Measurements from ENCODE around the gene SMAP2. TPM values are rescaled to one million over a fixed set of nuclear protein-coding genes. Genes with fewer than 3 reads are reported as not detected.

The SMAP2 gene
- total and polyA plus RNA-seq, 2 donors (not counting 3 experiments of a cell fraction or from before 2014, with no cell fraction given): 8.0 to 11.1 TPM

DNA sequence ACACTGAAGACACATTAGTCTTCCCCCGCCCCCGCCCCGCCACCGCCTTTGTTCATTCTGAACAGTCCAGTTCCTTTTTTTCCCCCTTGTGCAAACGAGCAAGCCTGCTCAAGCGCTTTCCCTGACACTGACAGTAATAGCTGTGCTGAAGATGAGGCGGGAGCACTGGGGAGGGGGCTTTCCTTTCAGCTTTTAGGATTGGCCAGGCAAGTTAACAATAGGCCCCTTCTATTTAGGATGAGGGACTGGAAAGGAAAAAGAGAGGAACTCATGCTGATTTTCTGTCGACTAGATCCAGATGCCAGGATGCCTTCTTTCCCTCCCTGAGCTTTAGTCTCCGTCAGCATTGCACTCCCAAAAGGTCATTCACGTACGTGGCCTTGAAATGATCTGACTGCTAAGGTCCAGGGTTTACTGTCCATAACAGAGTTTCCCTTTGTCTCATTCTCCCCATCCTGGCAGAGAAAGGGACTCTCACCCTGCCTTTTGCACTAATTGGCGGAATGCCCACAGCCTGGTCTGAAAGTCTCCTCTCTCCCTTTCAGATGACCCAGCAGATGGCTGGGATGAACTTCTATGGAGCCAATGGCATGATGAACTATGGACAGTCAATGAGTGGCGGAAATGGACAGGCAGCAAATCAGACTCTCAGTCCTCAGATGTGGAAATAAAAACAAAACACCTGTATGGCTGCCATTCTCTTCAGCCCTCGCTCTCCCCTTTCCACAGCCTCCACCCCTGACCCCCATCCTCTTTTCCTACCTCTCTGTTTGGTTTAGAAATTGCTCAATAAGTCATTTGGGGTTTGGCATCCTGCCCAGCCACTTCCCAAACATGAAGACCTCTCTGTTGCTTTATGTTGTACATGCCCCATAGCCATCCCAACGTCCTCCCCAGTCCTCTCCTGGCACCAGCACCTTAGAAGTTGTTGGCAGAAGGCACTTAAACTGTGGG is 48.2 kb downstream of the SMAP2 start:
- Histone ChIP-seq H2AFZ (ENCODE audit: low read depth, low read length) (no peak overlapping the region), H3K9me3 (replicated peaks; ENCODE audit: control insufficient read depth, insufficient read depth, low read length) (no peaks in the 10 kb centered on the region), H3K4me3 (replicated peaks in 1 of 3; ENCODE audit: insufficient read depth in 1 of 3, low read depth in 1 of 3, low read length in 3 of 3) (no peak overlapping the region), H3K27ac (ENCODE audit: insufficient read depth, low read depth, low read length) (no peak overlapping the region), H3K27me3 (ENCODE audit: control insufficient read depth in 2 of 2, insufficient read depth in 2 of 2, low read length in 2 of 2) (no peaks in the 10 kb centered on the region), H3K4me1 (ENCODE audit: control insufficient read depth, extremely low read depth, insufficient read depth, low read length) (no peaks in the 10 kb centered on the region), H3K36me3 (ENCODE audit: control insufficient read depth in 2 of 2, extremely low read depth in 1 of 2, insufficient read depth in 2 of 2, low read length in 2 of 2) (peaks cover 0 to 2% of the 10 kb centered on the region in 2 experiments), H3K4me2 (ENCODE audit: insufficient read depth, low read length) (no peak overlapping the region), H3K9me1 (replicated peaks; ENCODE audit: control insufficient read depth, extremely low read depth, insufficient read depth, low read length) (no peaks in the 10 kb centered on the region), H3K79me2 (ENCODE audit: control insufficient read depth, insufficient read depth, low read length) (no peaks in the 10 kb centered on the region), H4K20me1 (replicated peaks; ENCODE audit: control insufficient read depth, extremely low read depth, insufficient read depth, low read length) (no peaks in the 10 kb centered on the region), H3K9ac (replicated peaks; ENCODE audit: extremely low read depth, insufficient read depth, low read length) (no peak overlapping the region)
- dilution Hi-C loops (cut with MboI; ENCODE audit: extremely low pct_ligation_motif_present, low sequenced_read_pairs): no loop called here
- FAIRE-seq (no peak), DNase-seq (ENCODE audit: low read depth, low spot score) (no peak)
- intact Hi-C loops (cut with micrococcal nuclease): no loop called here
- TF ChIP-seq EZH2 (IDR thresholded peaks at IDR 0.05; ENCODE audit: borderline replicate concordance, low read depth, low read length, severe bottlenecking) (no peak), MYC (IDR thresholded peaks at IDR 0.05; ENCODE audit: low read depth, low read length) (no peak), GATA2 (IDR thresholded peaks at IDR 0.05; ENCODE audit: insufficient read depth, insufficient read length, low read depth, low read length) (no peak), JUN (IDR thresholded peaks at IDR 0.05; ENCODE audit: borderline replicate concordance, insufficient read depth, insufficient read length, low read depth) (no peak), FOS (IDR thresholded peaks at IDR 0.05; ENCODE audit: borderline replicate concordance, insufficient read depth, low read length) (no peak), POLR2A (IDR thresholded peaks at IDR 0.05; ENCODE audit: low read depth, low read length) (no peak), POLR2AphosphoS5 (IDR thresholded peaks at IDR 0.05; ENCODE audit: insufficient read depth, low read depth, low read length) (no peak)
- TF ChIP-seq, protein P1, sequence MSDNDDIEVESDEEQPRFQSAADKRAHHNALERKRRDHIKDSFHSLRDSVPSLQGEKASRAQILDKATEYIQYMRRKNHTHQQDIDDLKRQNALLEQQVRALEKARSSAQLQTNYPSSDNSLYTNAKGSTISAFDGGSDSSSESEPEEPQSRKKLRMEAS (IDR thresholded peaks at IDR 0.05; ENCODE audit: insufficient read depth, insufficient read length): no peak
- TF ChIP-seq, protein P2, sequence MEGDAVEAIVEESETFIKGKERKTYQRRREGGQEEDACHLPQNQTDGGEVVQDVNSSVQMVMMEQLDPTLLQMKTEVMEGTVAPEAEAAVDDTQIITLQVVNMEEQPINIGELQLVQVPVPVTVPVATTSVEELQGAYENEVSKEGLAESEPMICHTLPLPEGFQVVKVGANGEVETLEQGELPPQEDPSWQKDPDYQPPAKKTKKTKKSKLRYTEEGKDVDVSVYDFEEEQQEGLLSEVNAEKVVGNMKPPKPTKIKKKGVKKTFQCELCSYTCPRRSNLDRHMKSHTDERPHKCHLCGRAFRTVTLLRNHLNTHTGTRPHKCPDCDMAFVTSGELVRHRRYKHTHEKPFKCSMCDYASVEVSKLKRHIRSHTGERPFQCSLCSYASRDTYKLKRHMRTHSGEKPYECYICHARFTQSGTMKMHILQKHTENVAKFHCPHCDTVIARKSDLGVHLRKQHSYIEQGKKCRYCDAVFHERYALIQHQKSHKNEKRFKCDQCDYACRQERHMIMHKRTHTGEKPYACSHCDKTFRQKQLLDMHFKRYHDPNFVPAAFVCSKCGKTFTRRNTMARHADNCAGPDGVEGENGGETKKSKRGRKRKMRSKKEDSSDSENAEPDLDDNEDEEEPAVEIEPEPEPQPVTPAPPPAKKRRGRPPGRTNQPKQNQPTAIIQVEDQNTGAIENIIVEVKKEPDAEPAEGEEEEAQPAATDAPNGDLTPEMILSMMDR (IDR thresholded peaks at IDR 0.05; ENCODE audit: extremely low read depth in 1 of 2, insufficient read depth in 1 of 2, low read depth in 1 of 2, low read length in 2 of 2): no peak
- BruUV-seq (replicated peaks): no TSS peak
- CTCF ChIA-PET: interaction anchor here (1.6 to 4.8 kb wide), 2 partner anchors 17 kb away, joined by 4 to 34 read pairs; no protein-coding TSS in a partner anchor
- POLR2A ChIA-PET: interaction anchor here (0.6 kb wide), 1 partner anchor 307 kb away, joined by 3 read pairs; no protein-coding TSS in a partner anchor
